Fibroblast of peridontal ligament (primary cell): ENCODE results near the gene ELMO1.
"Not testable (repeated sequence)": the region's sequence is repeated elsewhere in the genome, so short reads cannot be mapped to it uniquely, and the experiment has no call there.

Experiments
- DNase-seq: peaks from one replicate; pipeline ENCODE4 v3.0.0-alpha.2; 2010; ENCODE audit errors: extremely low read depth

Gene ELMO1

GRCh38 chr7:37187179-37187578 lies 261.5 kb downstream of the ELMO1 start:
- DNase-seq, result no peak

- DNase-seq, result no peak
Observed at GRCh38 chr7:37186753-37187152, 261.9 kb downstream of the ELMO1 start.

GRCh38 chr7:37181550-37181932 lies 267.1 kb downstream of the ELMO1 start:
- DNase-seq, result no peak

GRCh38 chr7:37180828-37181549 lies 267.7 kb downstream of the ELMO1 start:
- DNase-seq, result no peak

- DNase-seq, result no peak
Observed at GRCh38 chr7:37176079-37176478, 272.6 kb downstream of the ELMO1 start.

- DNase-seq, result no peak
Observed at GRCh38 chr7:37174460-37174859, 274.2 kb downstream of the ELMO1 start.

GRCh38 chr7:37173670-37174069 lies 275.0 kb downstream of the ELMO1 start:
- no peak for DNase-seq

- DNase-seq, result no peak
Observed at GRCh38 chr7:37162106-37162505, 286.6 kb downstream of the ELMO1 start.

GRCh38 chr7:37160656-37161055 lies 288.0 kb downstream of the ELMO1 start:
- DNase-seq, result no peak

- no peak for DNase-seq
Observed at GRCh38 chr7:37153376-37153775, 295.3 kb downstream of the ELMO1 start.

- DNase-seq, result no peak
Observed at GRCh38 chr7:37151741-37152413, 296.8 kb downstream of the ELMO1 start.

GRCh38 chr7:37150856-37151255 lies 297.8 kb downstream of the ELMO1 start:
- no peak for DNase-seq

GRCh38 chr7:37150180-37150579 lies 298.5 kb downstream of the ELMO1 start:
- no peak for DNase-seq

- no peak for DNase-seq
Observed at GRCh38 chr7:37149773-37150124, 298.9 kb downstream of the ELMO1 start.

GRCh38 chr7:37149051-37149772 lies 299.5 kb downstream of the ELMO1 start:
- DNase-seq, result no peak

GRCh38 chr7:37145682-37146081 lies 303.0 kb downstream of the ELMO1 start:
- no peak for DNase-seq

GRCh38 chr7:37144423-37144822 lies 304.2 kb downstream of the ELMO1 start:
- no peak for DNase-seq

- no peak for DNase-seq
Observed at GRCh38 chr7:37142958-37143357, 305.7 kb downstream of the ELMO1 start.

GRCh38 chr7:37141742-37142141 lies 306.9 kb downstream of the ELMO1 start:
- DNase-seq, result peak; percentile 18

- DNase-seq, result not testable (repeated sequence)
Observed at GRCh38 chr7:37133902-37134301, 314.8 kb downstream of the ELMO1 start.

GRCh38 chr7:37131855-37132254 lies 316.8 kb downstream of the ELMO1 start:
- DNase-seq, result no peak

- no peak for DNase-seq
Observed at GRCh38 chr7:37129035-37129425, 319.6 kb downstream of the ELMO1 start.
